Liver (tissue), 3 donors: ENCODE measurements around the gene SLC25A25.

Experiments
- GABPA ChIP-seq, 2 donors: IDR thresholded peaks in 1 of 2; conservative IDR thresholded peaks in 1 of 2; 2 replicates each; pipeline ENCODE4 v1.6.1; 2016; ENCODE audit warnings: antibody characterized with exemption in 2 of 2, mild to moderate bottlenecking in 1 of 2, moderate library complexity in 1 of 2
- HNF4A ChIP-seq, 2 donors: conservative IDR thresholded peaks; 2 replicates each; pipeline ENCODE4 v1.6.1; 2016; ENCODE audit warnings: antibody characterized with exemption in 2 of 2, mild to moderate bottlenecking in 2 of 2
- HNF4G ChIP-seq: IDR thresholded peaks from 2 replicates; pipeline ENCODE4 v1.6.1; 2016; ENCODE audit warnings: antibody characterized with exemption
- JUND ChIP-seq, 2 donors: IDR thresholded peaks; 2 replicates each; pipeline ENCODE4 v1.6.1; 2016; ENCODE audit warnings: antibody characterized with exemption in 2 of 2
- RAD21 ChIP-seq, 2 donors: IDR thresholded peaks; 2 replicates each; pipeline ENCODE4 v1.6.1; 2016; ENCODE audit warnings: antibody characterized with exemption in 2 of 2, mild to moderate bottlenecking in 2 of 2
- SP1 ChIP-seq: IDR thresholded peaks from 2 replicates; pipeline ENCODE4 v1.6.1; 2018; ENCODE audit warnings: antibody characterized with exemption, mild to moderate bottlenecking
- YY1 ChIP-seq: IDR thresholded peaks from 2 replicates; pipeline ENCODE4 v1.6.1; 2016; ENCODE audit warnings: antibody characterized with exemption, mild to moderate bottlenecking
- TF ChIP-seq, protein P1 (sequence below): fragments of 150-350 bp; IDR thresholded peaks from 2 replicates; pipeline ENCODE4 v1.5.1; 2017; ENCODE audit warnings: improper control_type of control experiment, low read depth, low read length; ENCODE audit not compliant: missing input control
- TF ChIP-seq, protein P2 (sequence below): IDR thresholded peaks from 2 replicates; pipeline ENCODE4 v1.6.1; 2016; ENCODE audit warnings: antibody characterized with exemption
- TF ChIP-seq, protein P3 (sequence below): IDR thresholded peaks from 2 replicates; pipeline ENCODE4 v1.6.1; 2016; ENCODE audit warnings: antibody characterized with exemption
- TF ChIP-seq, protein P4 (sequence below): IDR thresholded peaks from 2 replicates; pipeline ENCODE4 v1.6.1; 2016; ENCODE audit warnings: antibody characterized with exemption
- donor health status: healthy.
- donor health status: healthy.

DNA sequence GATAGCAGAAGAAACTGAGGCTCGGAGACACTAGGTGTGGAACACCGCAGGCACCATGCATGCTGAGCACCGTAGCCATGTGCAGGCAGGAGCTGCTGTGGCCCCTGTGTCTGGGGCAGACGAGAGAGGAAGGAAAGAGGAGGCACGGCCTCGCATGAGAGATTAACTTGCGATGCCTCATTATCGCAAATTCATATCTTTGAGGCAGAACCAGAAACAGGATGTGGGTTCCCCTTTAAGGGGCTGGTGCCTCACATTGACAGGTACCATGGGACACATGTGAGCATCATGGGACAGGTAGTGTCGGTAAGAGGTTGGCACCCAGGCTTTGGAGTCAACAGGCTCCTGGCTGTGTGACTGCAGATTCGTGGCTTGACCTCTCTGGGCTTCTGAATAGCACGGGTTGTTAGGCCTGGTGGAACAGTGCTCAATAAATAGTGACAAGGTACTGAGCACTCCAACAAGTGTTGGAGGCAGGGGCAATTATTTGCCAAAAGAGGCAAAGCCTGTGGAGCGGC is 41.7 kb upstream of the SLC25A25 start:
- TF ChIP-seq, protein P1, sequence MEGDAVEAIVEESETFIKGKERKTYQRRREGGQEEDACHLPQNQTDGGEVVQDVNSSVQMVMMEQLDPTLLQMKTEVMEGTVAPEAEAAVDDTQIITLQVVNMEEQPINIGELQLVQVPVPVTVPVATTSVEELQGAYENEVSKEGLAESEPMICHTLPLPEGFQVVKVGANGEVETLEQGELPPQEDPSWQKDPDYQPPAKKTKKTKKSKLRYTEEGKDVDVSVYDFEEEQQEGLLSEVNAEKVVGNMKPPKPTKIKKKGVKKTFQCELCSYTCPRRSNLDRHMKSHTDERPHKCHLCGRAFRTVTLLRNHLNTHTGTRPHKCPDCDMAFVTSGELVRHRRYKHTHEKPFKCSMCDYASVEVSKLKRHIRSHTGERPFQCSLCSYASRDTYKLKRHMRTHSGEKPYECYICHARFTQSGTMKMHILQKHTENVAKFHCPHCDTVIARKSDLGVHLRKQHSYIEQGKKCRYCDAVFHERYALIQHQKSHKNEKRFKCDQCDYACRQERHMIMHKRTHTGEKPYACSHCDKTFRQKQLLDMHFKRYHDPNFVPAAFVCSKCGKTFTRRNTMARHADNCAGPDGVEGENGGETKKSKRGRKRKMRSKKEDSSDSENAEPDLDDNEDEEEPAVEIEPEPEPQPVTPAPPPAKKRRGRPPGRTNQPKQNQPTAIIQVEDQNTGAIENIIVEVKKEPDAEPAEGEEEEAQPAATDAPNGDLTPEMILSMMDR = no peak
- TF ChIP-seq, protein P2, sequence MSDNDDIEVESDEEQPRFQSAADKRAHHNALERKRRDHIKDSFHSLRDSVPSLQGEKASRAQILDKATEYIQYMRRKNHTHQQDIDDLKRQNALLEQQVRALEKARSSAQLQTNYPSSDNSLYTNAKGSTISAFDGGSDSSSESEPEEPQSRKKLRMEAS = no peak
- TF ChIP-seq SP1 (no peak), GABPA (IDR thresholded peaks at IDR 0.05 in 1 of 2, conservative IDR thresholded peaks at IDR 0.05 in 1 of 2) (no peak), HNF4G (no peak), YY1 (no peak), JUND (IDR thresholded peaks at IDR 0.05) (no peak), RAD21 (IDR thresholded peaks at IDR 0.05) (no peak), HNF4A (conservative IDR thresholded peaks at IDR 0.05) (no peak)
- TF ChIP-seq, protein P3, sequence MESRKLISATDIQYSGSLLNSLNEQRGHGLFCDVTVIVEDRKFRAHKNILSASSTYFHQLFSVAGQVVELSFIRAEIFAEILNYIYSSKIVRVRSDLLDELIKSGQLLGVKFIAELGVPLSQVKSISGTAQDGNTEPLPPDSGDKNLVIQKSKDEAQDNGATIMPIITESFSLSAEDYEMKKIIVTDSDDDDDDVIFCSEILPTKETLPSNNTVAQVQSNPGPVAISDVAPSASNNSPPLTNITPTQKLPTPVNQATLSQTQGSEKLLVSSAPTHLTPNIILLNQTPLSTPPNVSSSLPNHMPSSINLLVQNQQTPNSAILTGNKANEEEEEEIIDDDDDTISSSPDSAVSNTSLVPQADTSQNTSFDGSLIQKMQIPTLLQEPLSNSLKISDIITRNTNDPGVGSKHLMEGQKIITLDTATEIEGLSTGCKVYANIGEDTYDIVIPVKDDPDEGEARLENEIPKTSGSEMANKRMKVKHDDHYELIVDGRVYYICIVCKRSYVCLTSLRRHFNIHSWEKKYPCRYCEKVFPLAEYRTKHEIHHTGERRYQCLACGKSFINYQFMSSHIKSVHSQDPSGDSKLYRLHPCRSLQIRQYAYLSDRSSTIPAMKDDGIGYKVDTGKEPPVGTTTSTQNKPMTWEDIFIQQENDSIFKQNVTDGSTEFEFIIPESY = no peak
- TF ChIP-seq, protein P4, sequence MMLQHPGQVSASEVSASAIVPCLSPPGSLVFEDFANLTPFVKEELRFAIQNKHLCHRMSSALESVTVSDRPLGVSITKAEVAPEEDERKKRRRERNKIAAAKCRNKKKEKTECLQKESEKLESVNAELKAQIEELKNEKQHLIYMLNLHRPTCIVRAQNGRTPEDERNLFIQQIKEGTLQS = no peak
